ENCODE data around the gene OR2F1. TPM values are rescaled to one million over a fixed set of nuclear protein-coding genes. Genes with fewer than 3 reads are reported as not detected.
"Not testable (repeated sequence)": the region's sequence is repeated elsewhere in the genome, so short reads cannot be mapped to it uniquely, and the experiment has no call there.

Gene OR2F1
- total RNA-seq, 2 experiments from 2014 or later = not detected

GRCh38 chr7:144001543-144001942 lies 46.9 kb downstream of the OR2F1 start:
- CTCF ChIA-PET = no interaction called here
- Mint-ChIP-seq H3K4me1 (no peaks in the 10 kb centered on the region), H3K4me3 (no peak overlapping the region), H3K27me3 (peaks cover 15% of the 10 kb centered on the region), H3K36me3 (ENCODE audit: low read depth) (no peaks in the 10 kb centered on the region), H3K27ac (no peak overlapping the region), H3K9me3 (no peaks in the 10 kb centered on the region)
- POLR2A ChIA-PET = no interaction called here
- no peak for DNase-seq

GRCh38 chr7:144004703-144005102 lies 50.1 kb downstream of the OR2F1 start:
- H3K4me3 Mint-ChIP-seq = no peak overlapping the region
- ChIA-PET POLR2A (no interaction called here), CTCF (no interaction called here)
- peaks cover 18% of the 10 kb centered on the region for H3K27me3 Mint-ChIP-seq
- H3K4me1 Mint-ChIP-seq = no peaks in the 10 kb centered on the region
- no peak for DNase-seq
- peaks cover 4% of the 10 kb centered on the region for H3K9me3 Mint-ChIP-seq
- H3K36me3 Mint-ChIP-seq (ENCODE audit: low read depth) = no peaks in the 10 kb centered on the region
- no peak overlapping the region for H3K27ac Mint-ChIP-seq

GRCh38 chr7:144006029-144006691 lies 51.5 kb downstream of the OR2F1 start:
- no peak for DNase-seq
- ChIA-PET POLR2A (no interaction called here), CTCF (no interaction called here)
- H3K4me1 Mint-ChIP-seq = no peaks in the 10 kb centered on the region
- H3K9me3 Mint-ChIP-seq = peaks cover 4% of the 10 kb centered on the region
- no peaks in the 10 kb centered on the region for H3K36me3 Mint-ChIP-seq (ENCODE audit: low read depth)
- peaks cover 18% of the 10 kb centered on the region for H3K27me3 Mint-ChIP-seq
- H3K27ac Mint-ChIP-seq = no peak overlapping the region
- no peak overlapping the region for H3K4me3 Mint-ChIP-seq

- no peak for DNase-seq
- H3K27me3 Mint-ChIP-seq = peaks cover 15% of the 10 kb centered on the region
- H3K4me3 Mint-ChIP-seq = no peak overlapping the region
- H3K9me3 Mint-ChIP-seq = peaks cover 4% of the 10 kb centered on the region
- no peak overlapping the region for H3K27ac Mint-ChIP-seq
- ChIA-PET POLR2A (no interaction called here), CTCF (no interaction called here)
- no peaks in the 10 kb centered on the region for H3K4me1 Mint-ChIP-seq
- H3K36me3 Mint-ChIP-seq (ENCODE audit: low read depth) = no peaks in the 10 kb centered on the region
Measured at GRCh38 chr7:144006692-144007042, 52.0 kb downstream of the OR2F1 start.

- CTCF ChIA-PET = no interaction called here
- Mint-ChIP-seq H3K4me1 (no peaks in the 10 kb centered on the region), H3K27me3 (peaks cover 16% of the 10 kb centered on the region), H3K4me3 (no peak overlapping the region), H3K9me3 (peaks cover 4% of the 10 kb centered on the region), H3K27ac (no peak overlapping the region), H3K36me3 (ENCODE audit: low read depth) (no peaks in the 10 kb centered on the region)
- no peak for DNase-seq
- POLR2A ChIA-PET = no interaction called here
Measured at GRCh38 chr7:144009361-144009760, 54.7 kb downstream of the OR2F1 start.

GRCh38 chr7:144010061-144010460 lies 55.4 kb downstream of the OR2F1 start:
- POLR2A ChIA-PET; H3K4me3 Mint-ChIP-seq; H3K4me1 Mint-ChIP-seq; DNase-seq; H3K27ac Mint-ChIP-seq; H3K9me3 Mint-ChIP-seq; CTCF ChIA-PET; H3K36me3 Mint-ChIP-seq (ENCODE audit: low read depth): not testable (repeated sequence)
- H3K27me3 Mint-ChIP-seq = peaks cover 14% of the 10 kb centered on the region

- POLR2A ChIA-PET; DNase-seq; H3K36me3 Mint-ChIP-seq (ENCODE audit: low read depth); H3K9me3 Mint-ChIP-seq; H3K27ac Mint-ChIP-seq; H3K4me3 Mint-ChIP-seq; CTCF ChIA-PET; H3K4me1 Mint-ChIP-seq: not testable (repeated sequence)
- peaks cover 11% of the 10 kb centered on the region for H3K27me3 Mint-ChIP-seq
Measured at GRCh38 chr7:144010821-144011220, 56.2 kb downstream of the OR2F1 start.

GRCh38 chr7:144011458-144012230 lies 57.0 kb downstream of the OR2F1 start:
- ChIA-PET POLR2A (no interaction called here), CTCF (no interaction called here)
- no peaks in the 10 kb centered on the region for H3K4me1 Mint-ChIP-seq
- no peaks in the 10 kb centered on the region for H3K36me3 Mint-ChIP-seq (ENCODE audit: low read depth)
- no peak overlapping the region for H3K27ac Mint-ChIP-seq
- peaks cover 7% of the 10 kb centered on the region for H3K27me3 Mint-ChIP-seq
- no peak for DNase-seq
- peaks cover 4% of the 10 kb centered on the region for H3K9me3 Mint-ChIP-seq
- no peak overlapping the region for H3K4me3 Mint-ChIP-seq

Other genes with a start within 250 kb of the OR2F1 start
- under 1 TPM; 0.42 to 0.92 TPM for gene CTAGE6, start 197.1 kb upstream of the OR2F1 start, total RNA-seq
- 10 to 100 TPM; 14.6 to 15.5 TPM for gene TCAF1, start 52.7 kb upstream of the OR2F1 start, total RNA-seq
- gene OR2F2, start 19.6 kb upstream of the OR2F1 start, total RNA-seq = not detected
- gene OR6B1, start 45.5 kb downstream of the OR2F1 start, total RNA-seq = not detected
- gene OR2A5, start 94.1 kb downstream of the OR2F1 start, total RNA-seq = not detected
- gene OR2A25, start 115.0 kb downstream of the OR2F1 start, total RNA-seq = not detected
- not detected for gene OR2A12, start 131.4 kb downstream of the OR2F1 start, total RNA-seq
- not detected for gene OR2A2, start 154.7 kb downstream of the OR2F1 start, total RNA-seq
- not detected for gene OR2A14, start 168.3 kb downstream of the OR2F1 start, total RNA-seq
- gene CTAGE4, start 228.6 kb downstream of the OR2F1 start, total RNA-seq = 1 to 10 TPM; 1.4 to 1.8 TPM
- gene ARHGEF35, start 241.0 kb downstream of the OR2F1 start, total RNA-seq = 1 to 10 TPM; 4.2 TPM

All from activated CD4-positive, alpha-beta T cell treated with anti-CD3 and anti-CD28 coated beads, Interleukin-2, amount 10 ng/mL, durations not matched to agents 7 days and 5 days (primary cell).